AG09319 (cell line): ENCODE results near the gene DTL.

Experiments
- DNase-seq: peaks from one replicate; pipeline ENCODE4 v3.0.0-alpha.2; 2010; ENCODE audit warnings: low read depth; ENCODE audit errors: extremely low read depth
- CTCF ChIP-seq: IDR thresholded peaks from 2 replicates; pipeline ENCODE4 v1.5.1; 2011; ENCODE audit warnings: low read depth, mild to moderate bottlenecking, inconsistent platforms, low read length, moderate library complexity

Gene DTL

GRCh38 chr1:212132025-212132424, 96.5 kb downstream of the DTL start:
- no peak for TF ChIP-seq CTCF
- no peak for DNase-seq

GRCh38 chr1:212133319-212133718, 97.8 kb downstream of the DTL start:
- no peak for DNase-seq
- TF ChIP-seq CTCF: no peak

GRCh38 chr1:212135166-212135565, 99.6 kb downstream of the DTL start:
- no peak for TF ChIP-seq CTCF
- DNase-seq: no peak

- DNase-seq: no peak
These were observed 102.3 kb downstream of the DTL start for GRCh38 chr1:212137854-212138253.

GRCh38 chr1:212138457-212138856, 102.9 kb downstream of the DTL start:
- no peak for DNase-seq
- TF ChIP-seq CTCF: no peak

More at GRCh38 chr1:212137854-212138253, 102.3 kb downstream of the DTL start:
- TF ChIP-seq CTCF: no peak

- no peak for TF ChIP-seq CTCF
- DNase-seq: no peak
These were observed 104.1 kb downstream of the DTL start for GRCh38 chr1:212139526-212140135.

- no peak for DNase-seq
- no peak for TF ChIP-seq CTCF
These were observed 105.9 kb downstream of the DTL start for GRCh38 chr1:212141404-212141803.
